ENCODE data around the gene LOC101059915.
A peak's percentile ranks its signal among the peaks of the same experiment; 100 is the strongest.

The LOC101059915 gene

DNA sequence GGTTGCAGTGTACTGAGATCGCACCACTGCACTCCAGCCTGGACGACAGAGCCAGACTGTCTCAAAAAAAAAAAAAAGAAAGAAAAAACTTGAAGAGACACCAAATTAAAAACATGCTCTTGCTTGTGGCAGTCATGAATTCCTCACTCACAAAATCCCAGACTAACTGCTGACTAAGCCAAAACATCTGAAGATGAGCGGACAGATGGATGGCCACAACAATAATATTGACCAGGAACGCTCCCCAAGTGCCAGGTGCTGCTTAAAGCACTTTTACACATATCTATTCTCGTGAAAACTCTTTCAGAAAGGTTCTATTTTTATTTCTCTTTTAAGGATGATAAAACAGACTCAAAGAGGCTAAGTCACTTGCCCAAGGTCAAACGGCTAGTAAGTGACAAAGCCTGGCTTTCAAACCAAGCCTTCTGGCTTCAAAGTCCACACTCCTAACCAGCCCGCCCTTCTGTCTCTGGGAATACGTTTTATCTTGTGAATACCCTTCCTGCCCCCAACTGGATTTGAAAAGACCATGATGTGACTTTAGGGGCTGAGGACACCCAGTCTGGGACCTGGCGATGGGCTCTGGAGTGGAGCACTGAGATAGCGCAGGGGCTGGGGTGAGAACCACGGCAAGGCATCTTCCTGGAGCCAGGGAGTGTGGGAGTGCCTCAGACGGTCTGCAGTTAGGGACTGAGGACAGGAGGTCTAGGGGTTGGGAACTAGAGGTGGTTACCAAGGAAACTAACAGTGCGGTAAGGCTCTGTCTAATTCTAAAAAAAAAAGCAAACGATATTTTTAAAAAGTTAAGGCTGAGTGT, 39.5 kb upstream of the LOC101059915 start:
- TF ChIP-seq, protein P1, sequence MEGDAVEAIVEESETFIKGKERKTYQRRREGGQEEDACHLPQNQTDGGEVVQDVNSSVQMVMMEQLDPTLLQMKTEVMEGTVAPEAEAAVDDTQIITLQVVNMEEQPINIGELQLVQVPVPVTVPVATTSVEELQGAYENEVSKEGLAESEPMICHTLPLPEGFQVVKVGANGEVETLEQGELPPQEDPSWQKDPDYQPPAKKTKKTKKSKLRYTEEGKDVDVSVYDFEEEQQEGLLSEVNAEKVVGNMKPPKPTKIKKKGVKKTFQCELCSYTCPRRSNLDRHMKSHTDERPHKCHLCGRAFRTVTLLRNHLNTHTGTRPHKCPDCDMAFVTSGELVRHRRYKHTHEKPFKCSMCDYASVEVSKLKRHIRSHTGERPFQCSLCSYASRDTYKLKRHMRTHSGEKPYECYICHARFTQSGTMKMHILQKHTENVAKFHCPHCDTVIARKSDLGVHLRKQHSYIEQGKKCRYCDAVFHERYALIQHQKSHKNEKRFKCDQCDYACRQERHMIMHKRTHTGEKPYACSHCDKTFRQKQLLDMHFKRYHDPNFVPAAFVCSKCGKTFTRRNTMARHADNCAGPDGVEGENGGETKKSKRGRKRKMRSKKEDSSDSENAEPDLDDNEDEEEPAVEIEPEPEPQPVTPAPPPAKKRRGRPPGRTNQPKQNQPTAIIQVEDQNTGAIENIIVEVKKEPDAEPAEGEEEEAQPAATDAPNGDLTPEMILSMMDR (IDR thresholded peaks at IDR 0.05; ENCODE audit: insufficient read depth, low read depth, low read length, missing control alignments): no peak
- H3K4me3 ChIP-seq (ENCODE audit: low read depth, low read length): no peak overlapping the region
- DNase-seq (ENCODE audit: low read depth): no peak

DNA sequence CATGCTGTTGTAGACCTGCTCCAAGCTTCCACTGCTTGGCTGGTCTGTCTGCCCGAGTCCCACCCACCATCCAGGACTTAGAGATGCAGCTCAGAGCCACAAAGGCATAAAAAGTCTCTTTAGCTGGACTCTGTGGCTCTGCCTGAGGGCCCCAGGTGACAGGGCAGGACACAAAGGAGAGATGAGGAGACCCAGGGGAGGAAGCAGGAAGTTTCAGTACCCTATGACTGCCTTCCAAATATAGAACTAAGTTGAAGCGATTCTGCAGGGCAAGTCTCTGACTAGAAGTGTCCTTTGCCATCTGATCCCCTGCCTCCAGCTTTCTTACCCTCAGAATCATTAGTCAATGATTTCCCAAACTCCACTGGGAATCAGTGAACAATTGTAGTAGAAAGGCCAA, 37.9 kb upstream of the LOC101059915 start:
- DNase-seq (ENCODE audit: low read depth): peak; percentile 57
- H3K4me3 ChIP-seq (ENCODE audit: low read depth, low read length): no peak overlapping the region

DNA sequence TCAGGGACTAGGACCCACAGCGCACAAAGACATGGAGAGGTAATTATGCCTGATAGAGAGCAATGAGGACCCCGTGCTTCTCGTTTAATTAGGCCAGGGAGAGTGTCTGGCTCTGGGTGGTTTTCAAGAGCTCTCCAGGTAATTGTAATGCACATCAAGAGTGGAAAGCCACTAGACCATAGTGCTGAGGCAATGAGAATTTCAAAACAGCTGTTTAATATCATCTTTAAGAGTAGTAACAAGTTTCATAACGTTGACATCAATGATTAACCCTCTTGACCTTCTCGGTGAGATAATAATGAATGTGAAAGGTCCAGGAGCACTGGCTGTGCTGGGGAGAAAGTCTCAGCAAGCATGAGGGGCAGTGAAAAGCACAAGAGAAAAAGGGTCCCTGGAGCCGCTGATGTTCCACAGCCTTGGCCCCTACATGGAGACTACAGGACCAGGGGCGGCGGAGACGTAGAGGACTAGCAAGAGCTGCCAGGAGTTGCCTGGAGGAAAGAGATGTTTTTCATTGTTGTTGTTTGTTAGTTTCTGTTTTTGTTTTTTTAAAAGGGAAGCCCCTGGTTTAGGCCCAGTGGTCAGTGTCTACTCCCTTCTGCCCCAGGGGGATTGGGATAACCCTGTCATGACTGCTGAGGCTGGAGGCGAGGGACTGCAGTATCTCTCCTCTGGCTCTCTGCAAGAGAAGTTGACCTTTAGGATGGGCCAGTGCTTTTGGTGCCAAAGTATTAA, 34.3 kb upstream of the LOC101059915 start:
- TF ChIP-seq, protein P1 (IDR thresholded peaks at IDR 0.05; ENCODE audit: insufficient read depth, low read depth, low read length, missing control alignments): no peak

More for the DNA sequence above, 37.9 kb upstream of the LOC101059915 start:
- TF ChIP-seq, protein P1 (IDR thresholded peaks at IDR 0.05; ENCODE audit: insufficient read depth, low read depth, low read length, missing control alignments): no peak

DNA sequence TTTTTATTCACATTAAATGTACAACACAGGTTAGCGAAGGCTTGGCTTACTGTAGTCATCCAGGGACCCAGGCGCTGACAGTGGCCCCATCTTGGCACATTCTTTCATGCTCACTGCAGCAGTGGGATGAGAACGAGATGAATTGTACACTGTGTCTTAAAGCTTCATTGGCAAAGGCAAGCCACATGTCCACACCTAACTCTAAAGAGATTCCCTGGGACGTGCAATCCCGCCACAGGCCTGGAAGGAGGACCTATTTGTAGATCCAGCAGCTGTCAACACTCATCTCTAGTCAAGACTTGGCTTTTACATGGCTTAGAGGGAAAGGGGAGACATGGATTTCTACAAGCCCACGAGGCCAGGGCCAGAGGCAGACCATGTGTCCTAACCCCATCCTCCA, 33.0 kb upstream of the LOC101059915 start:
- no peak for DNase-seq (ENCODE audit: low read depth)
- no peak overlapping the region for H3K4me3 ChIP-seq (ENCODE audit: low read depth, low read length)
- TF ChIP-seq, protein P1 (IDR thresholded peaks at IDR 0.05; ENCODE audit: insufficient read depth, low read depth, low read length, missing control alignments): no peak

More for the DNA sequence above, 34.3 kb upstream of the LOC101059915 start:
- no peak overlapping the region for H3K4me3 ChIP-seq (ENCODE audit: low read depth, low read length)
- no peak for DNase-seq (ENCODE audit: low read depth)

DNA sequence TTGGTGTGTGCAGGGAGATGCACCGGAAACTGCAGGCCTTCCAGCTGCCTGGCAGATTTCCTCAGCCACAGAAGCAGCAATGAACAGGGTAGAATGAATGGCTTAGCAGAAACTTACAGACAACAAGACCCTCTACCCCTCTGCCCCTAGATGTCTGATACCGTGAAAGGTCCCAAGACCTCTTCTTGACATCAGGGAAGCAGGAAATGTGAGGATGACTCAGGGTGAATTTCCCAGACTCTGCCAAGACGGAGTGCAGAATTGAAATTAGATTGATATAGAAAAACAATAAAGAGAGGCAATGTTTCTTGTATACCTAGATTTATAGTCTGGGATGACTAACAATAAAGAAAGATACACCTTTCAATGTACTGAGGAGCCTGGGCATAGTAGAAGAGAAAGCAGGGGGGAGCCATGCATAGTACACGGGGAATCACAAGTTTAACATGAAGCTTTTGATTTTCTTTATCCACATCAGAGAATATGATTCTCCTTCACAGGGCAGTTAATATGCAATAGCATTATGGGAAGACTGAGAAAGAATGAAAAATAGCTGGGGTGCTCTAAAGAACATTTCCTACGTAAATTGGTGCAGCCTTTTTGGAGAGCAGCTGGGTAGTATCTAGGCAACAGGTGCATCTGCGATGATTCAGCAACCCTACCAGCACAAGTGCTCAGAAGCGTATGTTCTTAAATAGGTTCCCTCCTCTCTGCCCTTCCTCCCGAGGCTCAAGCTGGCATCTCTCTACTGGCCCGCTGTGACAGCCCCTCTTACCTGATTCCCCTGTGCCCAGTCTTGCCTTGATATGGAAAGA, 30.7 kb upstream of the LOC101059915 start:
- TF ChIP-seq, protein P1 (IDR thresholded peaks at IDR 0.05; ENCODE audit: insufficient read depth, low read depth, low read length, missing control alignments): no peak
- DNase-seq (ENCODE audit: low read depth): no peak
- no peak overlapping the region for H3K4me3 ChIP-seq (ENCODE audit: low read depth, low read length)

DNA sequence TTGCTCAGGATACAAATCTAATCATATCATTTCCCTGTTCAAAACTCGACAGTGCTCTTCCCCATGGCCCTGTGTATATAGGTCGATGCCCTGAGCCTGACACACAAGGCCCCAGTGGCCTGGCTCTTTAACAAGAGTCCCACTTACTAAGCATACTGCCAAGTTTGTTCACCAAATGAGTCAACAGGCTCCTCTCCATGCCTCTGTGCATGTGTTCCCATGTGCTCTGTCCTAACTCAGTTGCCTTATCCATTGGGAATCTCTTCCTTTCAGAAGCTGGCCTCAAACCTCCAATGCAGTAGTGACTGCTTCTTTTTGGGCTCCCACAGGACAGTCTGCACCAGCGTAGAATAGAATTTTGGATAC, 30.1 kb upstream of the LOC101059915 start:
- TF ChIP-seq, protein P1 (IDR thresholded peaks at IDR 0.05; ENCODE audit: insufficient read depth, low read depth, low read length, missing control alignments): no peak
- no peak for DNase-seq (ENCODE audit: low read depth)
- no peak overlapping the region for H3K4me3 ChIP-seq (ENCODE audit: low read depth, low read length)
